ENCODE measurements around the gene UIMC1. TPM values are rescaled to one million over a fixed set of nuclear protein-coding genes. Genes with fewer than 3 reads are reported as not detected.
A peak's percentile ranks its signal among the peaks of the same experiment; 100 is the strongest.

Gene UIMC1
- total and polyA plus RNA-seq, 2 donors from 2014 or later = 16.2 to 37.9 TPM

GRCh38 chr5:177025101-177025601 lies 18.6 kb upstream of the UIMC1 start:
- Histone ChIP-seq H3K27ac (ENCODE audit: low read depth in 2 of 2, low read length in 2 of 2) (no peak overlapping the region), H3K27me3 (ENCODE audit: control insufficient read depth, insufficient read depth, low read length) (no peaks in the 10 kb centered on the region), H3K4me1 (ENCODE audit: control insufficient read depth in 2 of 3, insufficient read depth in 2 of 3, low read depth in 1 of 3, low read length in 3 of 3) (peaks cover 0 to 9% (median 0%) of the 10 kb centered on the region in 3 donors), H3K36me3 (ENCODE audit: control insufficient read depth in 2 of 3, insufficient read depth in 3 of 3, low read length in 3 of 3) (peaks cover 0 to 3% (median 0%) of the 10 kb centered on the region in 3 donors), H3K9me3 (ENCODE audit: control insufficient read depth in 2 of 3, insufficient read depth in 1 of 3, low read length in 3 of 3) (no peaks in the 10 kb centered on the region), H3K4me3 (ENCODE audit: low read length in 3 of 3) (no peak overlapping the region), H3K9ac (ENCODE audit: low read length in 3 of 3) (no peak overlapping the region)
- FAIRE-seq (no peak), DNase-seq (no peak)
- no peak for TF ChIP-seq CTCF (IDR thresholded peaks at IDR 0.05; ENCODE audit: borderline replicate concordance, extremely low read depth, insufficient read depth)
- intact Hi-C loops (cut with DNase I) = no loop called here

GRCh38 chr5:177024559-177024958 lies 18.0 kb upstream of the UIMC1 start:
- FAIRE-seq (no peak), DNase-seq (no peak)
- H3K4me3 ChIP-seq (ENCODE audit: low read length in 3 of 3) = no peak overlapping the region
- H3K36me3 ChIP-seq (ENCODE audit: control insufficient read depth in 2 of 3, insufficient read depth in 3 of 3, low read length in 3 of 3) = peaks cover 0 to 3% (median 0%) of the 10 kb centered on the region in 3 donors
- H3K27me3 ChIP-seq (ENCODE audit: control insufficient read depth, insufficient read depth, low read length) = no peaks in the 10 kb centered on the region
- intact Hi-C loops (cut with DNase I) = no loop called here
- peaks cover 0 to 9% (median 0%) of the 10 kb centered on the region in 3 donors for H3K4me1 ChIP-seq (ENCODE audit: control insufficient read depth in 2 of 3, insufficient read depth in 2 of 3, low read depth in 1 of 3, low read length in 3 of 3)
- no peak overlapping the region for H3K9ac ChIP-seq (ENCODE audit: low read length in 3 of 3)
- H3K27ac ChIP-seq (ENCODE audit: low read depth in 2 of 2, low read length in 2 of 2) = no peak overlapping the region
- TF ChIP-seq CTCF (IDR thresholded peaks at IDR 0.05; ENCODE audit: borderline replicate concordance, extremely low read depth, insufficient read depth) = no peak
- no peaks in the 10 kb centered on the region for H3K9me3 ChIP-seq (ENCODE audit: control insufficient read depth in 2 of 3, insufficient read depth in 1 of 3, low read length in 3 of 3)

DNA sequence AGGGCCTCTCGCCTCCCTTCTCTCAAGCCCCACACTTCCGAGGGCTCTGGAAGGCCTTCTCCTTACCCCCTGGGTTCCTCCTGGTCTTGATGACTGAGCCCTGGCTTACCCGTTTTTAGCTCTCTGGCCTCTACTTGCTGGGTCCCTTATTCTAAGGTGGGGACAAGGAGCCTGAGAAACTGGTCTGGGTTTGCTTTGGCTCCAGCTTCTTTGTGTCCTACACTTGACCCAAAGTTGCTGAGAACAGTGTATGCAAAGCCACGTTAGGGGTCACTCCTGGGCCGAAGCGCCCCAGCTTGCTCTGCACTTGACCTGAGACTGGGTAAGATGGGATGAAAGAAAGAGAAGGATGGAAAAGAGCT lies 16.7 kb upstream of the UIMC1 start:
- Histone ChIP-seq H3K36me3 (ENCODE audit: control insufficient read depth in 2 of 3, insufficient read depth in 3 of 3, low read length in 3 of 3) (peaks cover 0 to 3% (median 0%) of the 10 kb centered on the region in 3 donors), H3K4me1 (ENCODE audit: control insufficient read depth in 2 of 3, insufficient read depth in 2 of 3, low read depth in 1 of 3, low read length in 3 of 3) (peaks cover 0 to 9% (median 0%) of the 10 kb centered on the region in 3 donors), H3K4me3 (ENCODE audit: low read length in 3 of 3) (peak overlapping the region; percentile 89 to 95 (median 93)), H3K9ac (ENCODE audit: low read length in 3 of 3) (peak overlapping the region; percentile 65 to 91 (median 67)), H3K9me3 (ENCODE audit: control insufficient read depth in 2 of 3, insufficient read depth in 1 of 3, low read length in 3 of 3) (no peaks in the 10 kb centered on the region), H3K27me3 (ENCODE audit: control insufficient read depth, insufficient read depth, low read length) (no peaks in the 10 kb centered on the region), H3K27ac (ENCODE audit: low read depth in 2 of 2, low read length in 2 of 2) (peak overlapping the region; percentile 64 to 76)
- no peak for FAIRE-seq
- no peak for TF ChIP-seq CTCF (IDR thresholded peaks at IDR 0.05; ENCODE audit: borderline replicate concordance, extremely low read depth, insufficient read depth)
- intact Hi-C loops (cut with DNase I) = no loop called here
- DNase-seq = peak in 2 of 5 donors; percentile 10 to 25
